HG03196 (cell line): ENCODE results near the gene SLC9A8.
A peak's percentile ranks its signal among the peaks of the same experiment; 100 is the strongest.

Experiments
- ATAC-seq: cut with Tn5 transposase; IDR thresholded peaks from one replicate; pipeline ENCODE4 v1.9.1; 2021; ENCODE audit not compliant: unreplicated experiment

The SLC9A8 gene

DNA sequence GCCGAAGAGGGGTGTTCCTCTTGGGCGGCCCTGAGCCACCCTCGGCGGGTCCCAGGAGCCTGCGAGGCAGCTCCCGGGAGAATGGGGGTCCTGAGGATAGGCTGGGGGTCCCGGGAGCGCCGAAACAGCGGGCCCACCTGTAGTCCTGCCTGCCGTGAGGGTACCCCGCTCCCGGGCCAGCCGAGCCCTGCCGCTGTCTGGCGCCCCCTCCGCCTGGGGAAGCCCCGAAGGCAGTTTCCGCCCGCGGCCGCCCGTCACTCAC, 102.4 kb downstream of the SLC9A8 start:
- peak; percentile 29 for ATAC-seq

DNA sequence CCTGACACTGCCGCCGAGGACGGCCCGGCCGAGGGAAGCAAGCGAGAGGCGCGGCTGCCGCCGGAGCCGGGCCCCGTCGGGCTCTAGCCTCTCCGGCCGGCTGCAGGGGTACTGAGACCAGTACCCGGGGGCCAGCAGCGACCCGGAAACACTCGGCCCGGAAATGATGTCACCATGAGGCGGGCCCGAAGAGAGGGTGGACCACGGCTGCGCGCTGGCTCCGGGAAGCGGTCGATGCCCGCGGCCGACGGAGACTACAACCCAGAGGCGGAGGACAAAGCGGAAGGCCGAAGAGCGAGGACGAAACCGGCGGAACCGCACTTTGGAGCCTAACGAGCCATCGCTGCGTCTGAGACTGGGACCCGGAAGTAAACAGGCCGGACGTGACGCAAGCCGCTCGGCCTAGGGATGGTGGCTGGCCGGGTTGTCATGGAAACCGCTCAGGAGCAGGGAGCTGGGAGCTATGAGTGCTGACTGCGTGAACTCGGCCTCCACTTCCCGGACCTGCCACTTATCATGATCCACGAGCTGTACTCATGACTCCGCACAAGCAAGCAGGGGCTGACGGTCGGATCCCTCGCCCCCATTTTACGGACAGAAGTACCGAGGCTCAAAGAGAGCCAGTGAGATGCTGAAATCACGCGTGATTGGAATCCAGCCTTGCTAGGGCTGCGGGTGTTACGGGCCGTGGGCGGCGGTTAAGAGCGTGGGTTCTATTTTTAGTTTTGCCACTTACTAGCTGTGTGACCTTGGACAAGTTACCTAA, 102.9 kb downstream of the SLC9A8 start, which contains the start of gene SPATA2:
Gene SPATA2, minus strand, starts transcription at position 150 of the 766 bp plus-strand sequence. CDS start 7,039 bp downstream, outside the sequence.
- ATAC-seq: peak; percentile 80

DNA sequence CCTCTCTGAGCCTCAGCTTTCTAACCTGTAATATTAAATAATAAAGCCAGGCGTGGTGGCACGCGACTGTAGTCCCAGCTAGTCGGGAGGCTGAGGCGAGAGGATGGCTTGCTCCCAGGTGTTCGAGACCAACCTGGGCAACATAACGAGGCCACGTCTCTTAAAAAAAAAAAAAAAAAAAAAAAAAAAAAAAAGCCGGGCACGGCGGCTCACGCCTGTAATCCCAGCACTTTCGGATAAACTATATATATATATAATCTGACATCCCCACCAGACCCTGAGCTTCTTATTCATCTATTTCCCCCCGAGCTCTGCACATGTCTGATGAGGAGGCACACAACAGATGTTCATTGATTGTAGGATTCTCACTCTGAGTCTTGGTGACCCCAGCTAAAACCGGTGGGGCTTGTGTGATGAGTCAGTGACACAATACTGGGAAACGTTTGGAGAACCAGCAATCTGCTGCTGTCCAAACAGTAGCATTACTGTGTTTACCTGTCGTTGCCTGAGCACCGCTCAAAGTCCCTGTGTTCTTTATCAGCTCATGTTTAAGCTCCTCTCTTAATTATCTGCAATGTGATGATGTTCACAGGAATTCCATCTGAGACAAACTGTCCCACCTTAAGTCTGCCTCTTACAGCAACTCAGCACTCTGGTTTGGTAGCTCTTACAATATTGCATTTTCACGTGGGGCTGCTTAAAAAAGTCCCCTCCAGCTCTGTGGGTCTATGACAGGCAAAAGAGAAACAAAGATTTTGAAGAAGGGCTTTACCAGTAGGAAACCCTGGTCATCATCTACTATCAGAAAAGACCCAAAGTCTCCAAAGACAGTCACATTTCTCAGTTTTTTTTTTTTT, 103.7 kb downstream of the SLC9A8 start:
- no peak for ATAC-seq

DNA sequence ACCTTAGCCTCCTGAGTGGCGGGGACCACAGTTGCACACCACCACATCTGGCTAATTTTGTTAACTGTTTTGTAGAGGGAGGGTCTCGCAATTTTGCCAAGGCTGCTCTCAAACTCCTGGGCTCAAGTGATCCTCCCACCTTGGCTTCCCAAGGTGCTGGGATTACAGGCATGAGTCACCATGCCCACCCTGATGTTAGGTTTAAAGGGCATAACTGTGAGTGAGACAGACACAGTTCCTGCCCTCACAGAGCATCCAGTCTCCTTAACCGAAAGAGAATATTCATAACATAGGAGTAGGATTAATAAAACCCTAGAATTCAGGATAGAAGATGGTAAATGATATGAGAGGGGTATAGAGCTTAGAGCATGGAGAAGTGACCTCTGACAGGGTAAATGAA, 105.8 kb downstream of the SLC9A8 start:
- ATAC-seq: no peak

DNA sequence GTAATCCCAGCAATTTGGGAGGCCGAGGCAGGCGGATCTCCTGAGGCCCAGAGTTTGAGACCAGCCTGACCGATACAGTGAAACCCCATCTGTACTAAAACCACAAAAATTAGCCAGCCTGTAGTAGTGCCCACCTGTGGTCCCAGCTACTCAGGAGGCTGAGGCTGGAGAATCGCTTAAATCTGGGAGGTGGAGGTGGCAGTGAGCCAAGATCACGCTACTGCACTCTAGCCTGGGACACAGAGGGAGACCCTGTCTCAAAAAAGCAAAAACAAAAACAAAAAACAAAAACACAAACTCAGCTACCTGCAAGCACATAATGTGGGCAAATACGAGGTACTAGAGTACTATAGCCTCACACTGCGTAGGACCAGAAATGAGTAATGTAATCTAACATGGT, 106.4 kb downstream of the SLC9A8 start:
- no peak for ATAC-seq

DNA sequence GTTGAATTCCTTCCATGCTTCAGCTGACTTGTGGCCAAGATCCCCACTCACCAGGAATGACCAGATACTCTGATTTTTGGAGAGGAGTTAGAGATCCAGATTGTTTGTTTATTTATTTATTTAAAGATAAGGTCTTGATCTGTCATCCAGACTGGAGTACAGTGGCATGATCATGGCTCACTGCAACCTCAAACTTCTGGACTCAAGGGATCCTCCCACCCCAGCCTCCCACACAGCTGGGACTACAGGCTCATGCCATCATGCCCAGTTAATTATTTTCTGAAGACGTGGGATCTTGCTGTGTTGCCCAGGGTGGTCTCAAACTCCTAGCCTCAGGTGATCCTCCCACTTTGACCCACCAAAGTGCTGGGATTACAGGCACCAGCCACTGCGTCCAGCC, 106.8 kb downstream of the SLC9A8 start:
- no peak for ATAC-seq

DNA sequence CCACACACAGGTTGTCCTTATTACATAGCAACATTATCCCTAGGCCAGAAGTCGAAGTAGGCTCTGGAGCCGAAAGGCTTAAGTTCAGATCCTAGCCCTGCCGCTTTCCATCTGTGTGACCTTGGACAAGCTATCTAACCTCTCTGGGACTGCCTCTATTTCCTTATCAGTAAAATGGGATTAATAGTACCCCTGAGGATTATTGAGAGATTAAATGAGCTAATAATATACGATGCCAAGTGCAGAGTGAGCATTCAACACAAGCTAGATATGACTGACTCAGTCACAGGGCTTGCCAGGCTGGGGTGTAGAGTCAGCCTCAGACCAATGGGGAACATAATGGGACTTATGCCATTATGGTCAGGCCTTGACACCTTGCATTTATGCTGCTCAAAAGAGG, 111.6 kb downstream of the SLC9A8 start:
- ATAC-seq: no peak

DNA sequence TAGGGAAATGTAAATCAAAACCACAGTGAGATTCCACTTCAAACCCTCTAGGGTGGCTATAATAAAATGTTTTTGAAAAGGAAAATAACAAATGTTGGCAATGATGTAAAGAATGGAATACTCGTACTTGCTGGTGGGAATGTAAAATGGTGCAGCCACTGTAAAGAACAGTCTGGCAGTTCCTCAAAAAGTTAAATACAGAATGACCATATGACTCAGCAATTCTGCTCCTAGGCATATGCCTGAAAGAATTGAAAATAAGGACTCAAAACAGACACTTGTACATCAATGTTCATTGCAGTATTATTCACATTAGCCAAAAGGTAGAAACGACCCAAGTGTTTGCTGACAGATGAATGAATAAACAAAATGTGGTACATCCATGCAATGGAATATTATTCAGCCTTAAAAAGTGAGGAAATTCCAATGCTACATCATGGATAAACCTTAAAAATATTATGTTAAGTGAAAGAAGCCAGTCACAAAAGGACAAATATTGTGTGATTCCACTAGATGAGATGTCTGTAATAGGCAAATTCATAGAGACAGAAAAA, 113.3 kb downstream of the SLC9A8 start:
- no peak for ATAC-seq

DNA sequence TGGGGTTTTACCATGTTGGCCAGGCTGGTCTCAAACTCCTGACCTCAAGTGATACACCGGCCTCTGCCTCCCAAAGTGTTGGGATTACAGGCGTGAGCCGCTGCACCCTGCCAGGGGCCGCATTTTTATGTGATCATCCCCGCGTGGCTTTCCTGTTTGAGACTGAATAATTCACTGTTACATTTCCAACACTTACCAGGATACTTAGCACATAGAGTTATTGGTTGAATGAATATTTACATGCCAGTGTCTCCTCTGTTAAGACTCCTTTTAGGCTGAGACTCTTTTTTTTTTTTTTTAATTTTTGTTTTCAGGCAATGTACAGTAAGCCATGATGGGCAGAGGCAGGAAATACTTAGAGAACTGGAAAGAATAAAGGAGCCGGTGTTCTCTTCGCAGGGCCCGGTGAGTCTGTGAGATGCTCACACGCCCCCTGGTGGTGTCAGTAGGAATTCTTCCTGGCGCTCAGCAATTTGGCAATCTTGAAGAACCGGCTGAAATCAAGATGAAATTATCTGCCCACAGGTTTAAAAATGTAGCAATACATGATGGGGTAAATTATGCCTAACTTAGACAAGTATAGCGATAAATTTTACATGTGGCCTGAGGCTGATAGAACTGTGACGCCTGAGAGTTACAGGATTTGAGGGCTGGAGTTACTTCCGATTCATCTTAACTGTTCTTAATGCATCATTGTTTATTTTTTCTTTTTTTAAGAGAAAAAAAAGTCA, 115.9 kb downstream of the SLC9A8 start:
- ATAC-seq: no peak

DNA sequence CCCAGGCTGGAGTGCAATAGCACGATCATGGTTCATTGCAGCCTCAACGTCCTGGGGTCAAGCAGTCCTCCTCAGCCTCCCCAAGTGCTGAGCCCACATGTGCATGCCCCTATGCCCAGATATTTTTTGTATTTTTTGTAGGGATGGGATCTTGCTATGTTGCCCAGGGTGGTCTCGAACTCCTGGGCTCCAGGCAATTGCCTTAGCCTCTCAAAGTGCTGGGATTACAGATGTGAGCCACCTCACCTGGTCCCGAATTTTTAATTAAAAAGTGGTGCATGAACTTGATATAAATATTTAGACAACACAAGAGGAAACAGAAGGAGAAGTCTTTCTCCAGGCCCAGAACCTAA, 116.5 kb downstream of the SLC9A8 start:
- ATAC-seq: no peak

DNA sequence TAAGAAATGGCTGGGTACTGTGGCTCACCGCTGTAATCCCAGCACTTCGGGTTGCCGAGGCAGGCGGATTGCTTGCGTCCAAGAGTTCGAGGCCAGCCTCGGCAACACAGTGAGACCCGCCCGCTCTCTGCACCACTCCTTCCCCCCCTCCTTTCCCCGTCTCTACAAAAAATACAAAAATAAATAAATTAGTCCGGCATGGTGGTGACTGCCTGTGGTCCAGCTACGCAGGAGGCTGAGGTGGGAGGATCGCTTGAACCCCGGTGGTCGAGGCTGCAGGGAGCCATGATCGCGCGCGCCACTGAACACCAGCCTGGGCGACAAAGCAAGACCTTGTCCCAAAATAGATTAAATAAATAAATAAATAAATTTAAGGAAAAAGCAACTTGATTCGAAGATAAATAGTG, 123.1 kb downstream of the SLC9A8 start:
- no peak for ATAC-seq

DNA sequence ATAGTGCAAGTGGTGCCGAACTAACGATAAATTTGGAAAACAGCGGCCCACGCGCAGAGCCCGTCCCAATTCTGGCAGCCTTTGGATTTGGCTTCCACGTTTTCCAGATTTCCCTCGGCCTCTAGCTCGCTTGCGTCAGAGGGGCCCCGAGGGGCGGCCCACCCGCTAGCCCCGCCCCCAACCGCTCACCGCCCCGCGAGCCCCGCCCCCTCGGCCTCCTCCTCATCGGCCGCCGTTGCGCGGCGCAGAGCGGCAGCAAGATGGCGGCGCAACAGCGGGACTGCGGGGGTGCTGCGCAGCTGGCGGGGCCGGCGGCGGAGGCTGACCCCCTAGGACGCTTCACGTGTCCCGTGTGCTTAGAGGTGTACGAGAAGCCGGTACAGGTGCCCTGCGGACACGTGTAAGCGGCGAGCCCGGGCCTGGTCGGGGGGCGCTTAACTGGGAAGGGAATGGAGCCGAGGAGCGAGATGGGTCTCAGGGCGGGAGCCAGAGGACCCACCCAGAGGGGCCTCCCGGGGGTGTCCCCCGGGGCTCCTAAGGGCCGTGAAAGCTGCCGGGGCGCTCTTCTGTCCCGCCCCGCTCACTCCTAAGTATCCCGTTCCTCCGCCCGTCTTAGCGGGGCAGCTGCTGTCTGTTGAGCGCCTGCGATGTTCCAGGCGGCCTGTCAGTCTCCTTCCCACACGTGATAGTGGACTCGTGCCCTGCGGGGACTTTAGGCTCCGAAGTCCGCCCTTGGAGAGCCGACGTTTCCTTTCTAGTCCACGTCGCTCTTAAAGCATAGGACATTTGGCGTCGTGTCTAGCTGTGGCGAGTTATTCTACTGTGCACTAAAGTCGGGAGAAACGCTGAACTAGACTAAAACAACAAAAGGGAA, 123.8 kb downstream of the SLC9A8 start, which contains the start of gene RNF114:
Gene RNF114, plus strand, starts transcription at position 245 of the 874 bp plus-strand sequence. Its CDS starts 16 bp downstream, at position 261.
- ATAC-seq: peak; percentile 61

DNA sequence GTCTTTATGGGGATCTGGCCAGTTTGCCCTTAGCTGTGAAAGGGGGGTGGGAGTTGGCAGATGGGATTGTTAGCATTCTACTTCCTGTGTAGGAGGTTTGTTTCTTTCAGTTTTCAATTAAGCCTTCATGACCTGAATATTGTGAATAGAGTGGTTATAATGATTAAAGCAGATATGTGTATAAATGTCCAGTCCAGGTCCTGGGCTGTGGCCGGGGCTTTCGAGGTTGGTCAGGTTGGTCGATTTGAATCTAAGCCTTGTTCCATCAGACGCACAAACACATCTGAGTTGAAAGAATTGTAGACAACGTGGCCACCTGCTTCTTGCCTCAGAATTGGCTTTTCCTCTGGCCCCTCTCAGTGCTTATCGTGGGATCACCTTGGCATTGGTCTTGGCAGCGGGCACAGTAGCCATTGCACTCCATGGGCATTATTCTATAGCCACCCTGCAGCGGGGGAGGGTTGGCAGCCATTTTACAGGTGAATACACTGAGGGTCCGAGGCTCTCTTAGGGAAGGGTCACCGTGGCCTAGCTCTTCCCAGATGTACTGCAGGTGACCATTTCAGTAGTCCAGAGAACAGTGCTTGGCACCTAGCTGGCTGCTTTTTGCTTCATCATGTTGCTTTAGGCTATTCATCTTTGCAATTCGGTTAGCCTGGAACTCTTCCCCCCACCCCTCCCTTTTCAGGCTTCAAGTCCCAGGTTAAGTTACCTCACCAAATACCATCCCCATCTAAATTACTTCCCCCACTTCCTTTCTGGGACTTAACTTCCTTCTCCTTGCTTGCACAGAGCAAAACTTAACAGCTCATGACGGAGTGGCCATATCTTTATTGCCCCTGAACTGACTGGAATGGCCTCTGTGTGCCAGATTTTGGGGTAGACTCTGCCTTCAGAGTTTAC, 124.7 kb downstream of the SLC9A8 start:
- peak; percentile 9 for ATAC-seq

DNA sequence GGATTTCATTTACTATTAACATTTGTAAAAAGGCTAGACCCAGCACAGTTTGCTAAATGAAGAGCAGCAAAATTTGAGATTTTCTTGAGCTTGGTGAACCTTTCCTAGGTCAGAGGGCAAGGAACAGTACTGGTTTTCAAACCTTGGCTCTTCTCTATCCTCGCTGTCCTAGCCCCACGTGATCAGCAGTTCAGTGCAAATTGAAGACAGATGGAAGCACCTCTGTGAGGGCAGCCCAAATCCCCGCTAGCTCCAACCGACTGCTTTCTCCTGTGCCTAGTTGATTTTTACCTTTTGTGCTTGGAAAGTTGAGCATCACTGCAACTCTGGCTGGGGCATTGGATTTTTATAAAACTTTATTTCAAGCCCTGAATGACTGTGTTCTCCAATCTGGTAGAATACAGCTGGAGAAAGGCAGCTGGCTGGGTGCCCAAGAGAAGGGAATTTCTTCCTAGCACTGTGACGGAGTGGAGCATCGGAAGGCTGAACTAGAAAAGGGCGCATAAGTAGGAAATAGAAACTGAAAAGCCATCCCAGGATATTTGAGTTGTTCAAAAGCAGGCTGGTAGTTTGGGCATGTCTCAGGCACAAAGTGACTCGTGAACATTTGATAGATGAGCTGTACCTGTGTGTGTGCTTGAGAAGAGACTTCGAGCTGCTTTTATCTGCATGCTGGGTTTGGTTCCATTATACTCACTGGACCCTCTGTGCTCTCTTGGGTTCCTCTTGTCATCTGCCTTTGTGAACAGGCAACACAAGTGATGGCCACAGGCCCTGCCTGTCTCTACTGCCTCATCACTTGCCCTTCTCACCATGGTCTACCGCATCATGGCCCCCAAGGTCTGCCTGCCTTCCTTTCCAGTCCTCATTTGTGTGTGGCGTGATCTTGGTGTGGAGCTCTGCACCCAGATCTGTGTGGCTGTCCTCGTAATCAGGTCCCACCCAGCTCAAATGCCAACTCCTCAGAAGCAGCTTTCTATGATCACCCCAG, 125.8 kb downstream of the SLC9A8 start:
- no peak for ATAC-seq

DNA sequence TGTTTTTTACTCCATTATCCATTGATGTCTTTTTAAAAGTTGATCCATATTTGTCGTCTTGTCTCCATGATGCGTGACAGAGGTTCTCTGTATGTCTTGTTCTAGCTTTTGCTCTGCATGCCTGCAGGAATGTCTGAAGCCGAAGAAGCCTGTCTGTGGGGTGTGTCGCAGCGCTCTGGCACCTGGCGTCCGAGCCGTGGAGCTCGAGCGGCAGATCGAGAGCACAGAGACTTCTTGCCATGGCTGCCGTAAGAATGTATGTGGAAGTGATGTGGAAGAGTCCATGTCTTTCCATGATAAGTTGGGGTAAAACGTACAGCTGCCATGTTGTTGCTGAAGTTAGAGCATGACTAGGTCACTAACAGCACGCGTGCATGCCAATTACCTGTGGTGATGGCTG, 128.8 kb downstream of the SLC9A8 start:
- no peak for ATAC-seq
